ENCODE measurements around the gene ENTPD1.
"Not testable (repeated sequence)": the region's sequence is repeated elsewhere in the genome, so short reads cannot be mapped to it uniquely, and the experiment has no call there.

The ENTPD1 gene

GRCh38 chr10:95756041-95756761 lies at the start of gene ENTPD1:
Gene ENTPD1 (plus strand): TSS chr10:95756163. CDS start chr10:95756240, 77 bp downstream.
- DNase-seq = peak in 1 of 2 donors; percentile 33

GRCh38 chr10:95706573-95706972 lies 49.4 kb upstream of the ENTPD1 start:
- no peak for DNase-seq

GRCh38 chr10:95706990-95707389 lies 49.0 kb upstream of the ENTPD1 start:
- no peak for DNase-seq

GRCh38 chr10:95711492-95711891 lies 44.5 kb upstream of the ENTPD1 start:
- DNase-seq = no peak

GRCh38 chr10:95716466-95716865 lies 39.5 kb upstream of the ENTPD1 start:
- DNase-seq = no peak

GRCh38 chr10:95716866-95717265 lies 39.1 kb upstream of the ENTPD1 start:
- no peak for DNase-seq

GRCh38 chr10:95720745-95721144 lies 35.2 kb upstream of the ENTPD1 start:
- DNase-seq = not testable (repeated sequence)

GRCh38 chr10:95722496-95722895 lies 33.5 kb upstream of the ENTPD1 start:
- DNase-seq = not testable (repeated sequence)

- DNase-seq = no peak
Measured at GRCh38 chr10:95728526-95728925, 27.4 kb upstream of the ENTPD1 start.

GRCh38 chr10:95729323-95730055 lies 26.5 kb upstream of the ENTPD1 start:
- DNase-seq = no peak

GRCh38 chr10:95730233-95730632 lies 25.7 kb upstream of the ENTPD1 start:
- DNase-seq = no peak

GRCh38 chr10:95732907-95733306 lies 23.1 kb upstream of the ENTPD1 start:
- DNase-seq = not testable (repeated sequence)

- DNase-seq = no peak
Measured at GRCh38 chr10:95739056-95739455, 16.9 kb upstream of the ENTPD1 start.

GRCh38 chr10:95741807-95742467 lies 14.0 kb upstream of the ENTPD1 start:
- DNase-seq = peak in 1 of 2 donors; percentile 39

GRCh38 chr10:95742485-95742884 lies 13.5 kb upstream of the ENTPD1 start:
- no peak for DNase-seq

- no peak for DNase-seq
Measured at GRCh38 chr10:95742962-95743535, 12.9 kb upstream of the ENTPD1 start.

GRCh38 chr10:95745501-95745900 lies 10.5 kb upstream of the ENTPD1 start:
- DNase-seq = no peak

- no peak for DNase-seq
Measured at GRCh38 chr10:95748349-95748748, 7.6 kb upstream of the ENTPD1 start.

GRCh38 chr10:95755511-95756004 lies 405 bp upstream of the ENTPD1 start:
- DNase-seq = peak in 1 of 2 donors; percentile 62

- no peak for DNase-seq
Measured at GRCh38 chr10:95756809-95757684, 1.1 kb downstream of the ENTPD1 start.

GRCh38 chr10:95758351-95759025 lies 2.5 kb downstream of the ENTPD1 start:
- no peak for DNase-seq

Measured in CD4-positive, alpha-beta T cell treated with Interleukin-4 for 1 hour (primary cell).